GM19193 (cell line): ENCODE measurements around the gene RABL2B.

Experiments
- POLR2A ChIP-seq: IDR thresholded peaks from 4 replicates; pipeline ENCODE4 v1.6.1; 2011; ENCODE audit not compliant: insufficient read depth, insufficient read length; ENCODE audit errors: extremely low read depth

RABL2B gene

DNA sequence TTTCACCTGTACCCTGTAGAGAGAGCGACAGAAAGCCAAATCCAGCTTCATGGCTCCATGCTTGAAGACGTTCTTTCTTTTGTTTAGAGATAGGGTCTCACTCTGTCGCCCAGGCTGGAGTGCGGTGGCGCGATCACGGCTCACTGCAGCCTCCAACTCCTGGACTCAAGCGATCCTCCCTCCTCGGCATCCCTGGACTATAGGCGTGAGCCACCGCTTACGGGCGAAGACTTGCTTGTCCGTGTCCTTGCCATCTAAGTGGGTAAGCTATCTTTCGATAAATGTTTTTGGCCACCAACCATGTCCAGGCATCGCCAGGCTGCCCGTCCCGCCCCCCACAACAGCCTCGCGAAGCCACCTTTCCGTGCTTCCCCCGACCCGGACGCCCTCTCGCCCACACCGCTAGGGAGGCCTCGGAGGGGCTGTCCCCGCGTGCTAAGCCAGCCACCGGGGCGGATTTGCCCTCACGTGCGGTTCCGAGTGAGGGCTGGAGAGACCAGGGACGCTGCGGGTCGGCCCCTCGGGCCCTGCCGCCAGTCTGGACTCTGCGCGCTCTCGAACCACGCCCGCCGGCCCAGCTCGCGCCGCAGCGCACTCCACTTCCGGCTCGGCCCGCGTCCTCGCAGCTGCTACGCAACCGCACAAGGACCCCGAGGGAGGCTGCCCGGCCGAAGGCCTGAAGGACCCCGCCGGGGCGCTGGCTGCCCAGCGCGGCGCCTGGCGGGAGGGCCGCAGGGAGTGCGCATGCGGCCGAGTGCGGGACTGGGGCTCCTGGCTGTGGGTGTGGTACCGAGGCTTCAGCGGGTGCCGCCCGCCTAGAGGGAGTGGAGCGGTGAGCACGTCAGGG lies at the start of gene RABL2B:
TSS of gene RABL2B (minus strand) at position 604 of the 847 bp plus-strand sequence. CDS start 1,342 bp downstream, outside the sequence.
- TF ChIP-seq POLR2A: peak; percentile 46

DNA sequence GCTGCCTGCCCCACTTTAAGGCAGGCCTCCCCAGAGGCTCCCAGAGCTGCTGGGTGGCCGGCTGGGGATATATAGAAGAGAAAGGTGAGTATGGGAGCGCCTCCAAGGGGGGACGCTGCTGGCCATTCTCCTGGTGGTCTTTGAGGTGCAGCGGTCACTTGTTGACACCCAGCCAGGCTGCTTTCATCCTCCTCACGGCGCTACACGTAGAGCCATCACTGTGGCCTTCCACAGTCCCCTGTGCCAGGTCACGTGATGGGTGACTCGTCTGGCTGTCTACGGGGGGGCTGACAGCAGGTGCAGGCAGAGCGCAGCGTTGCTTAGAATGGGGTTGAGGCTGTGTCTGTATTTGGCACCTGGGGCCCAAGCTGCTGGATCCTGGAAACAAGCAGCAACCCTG lies 43.5 kb downstream of the RABL2B start:
- TF ChIP-seq POLR2A: no peak

DNA sequence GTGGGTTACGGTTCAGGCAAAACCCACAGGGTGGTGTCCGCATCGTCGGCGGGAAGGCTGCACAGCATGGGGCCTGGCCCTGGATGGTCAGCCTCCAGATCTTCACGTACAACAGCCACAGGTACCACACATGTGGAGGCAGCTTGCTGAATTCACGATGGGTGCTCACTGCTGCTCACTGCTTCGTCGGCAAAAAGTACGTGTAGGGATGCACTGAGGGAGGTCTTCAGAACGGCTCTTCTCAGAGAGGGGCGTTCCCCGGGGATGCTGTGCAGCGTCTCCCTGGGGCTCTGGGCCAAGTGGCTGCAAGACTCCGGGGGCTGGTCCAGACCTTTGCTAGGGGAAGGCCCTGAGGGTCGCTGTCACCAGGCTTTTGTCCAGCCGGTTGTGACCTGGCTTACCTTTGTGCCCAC lies 44.2 kb downstream of the RABL2B start:
- TF ChIP-seq POLR2A: no peak

DNA sequence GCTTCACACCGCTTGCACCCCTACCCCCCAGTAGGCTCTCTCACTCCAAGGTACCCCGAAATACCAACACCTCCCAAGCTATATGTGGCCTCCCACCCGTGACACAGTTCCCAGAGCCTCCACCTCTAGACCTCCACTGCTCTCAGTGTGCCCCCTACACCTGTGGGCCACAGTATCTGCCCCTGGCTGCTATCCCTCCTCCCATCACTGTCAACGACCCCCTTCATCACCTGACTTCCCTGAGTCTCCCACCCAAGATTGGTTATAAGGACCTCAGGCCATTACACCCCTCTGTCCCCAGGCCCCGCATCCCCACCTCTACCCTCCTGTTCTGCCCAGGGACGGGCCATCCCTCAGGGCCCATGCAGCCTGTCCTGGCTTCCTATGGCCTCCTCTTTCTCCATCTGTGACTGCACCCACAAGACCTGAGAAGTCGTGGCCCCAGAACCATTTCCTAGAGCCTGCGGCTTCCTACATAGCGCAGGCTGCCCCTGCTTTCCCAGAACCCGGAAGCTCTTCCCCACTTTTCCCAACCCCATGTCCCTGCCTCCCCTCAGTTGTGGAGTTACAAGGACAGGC lies 44.7 kb downstream of the RABL2B start:
- no peak for TF ChIP-seq POLR2A

DNA sequence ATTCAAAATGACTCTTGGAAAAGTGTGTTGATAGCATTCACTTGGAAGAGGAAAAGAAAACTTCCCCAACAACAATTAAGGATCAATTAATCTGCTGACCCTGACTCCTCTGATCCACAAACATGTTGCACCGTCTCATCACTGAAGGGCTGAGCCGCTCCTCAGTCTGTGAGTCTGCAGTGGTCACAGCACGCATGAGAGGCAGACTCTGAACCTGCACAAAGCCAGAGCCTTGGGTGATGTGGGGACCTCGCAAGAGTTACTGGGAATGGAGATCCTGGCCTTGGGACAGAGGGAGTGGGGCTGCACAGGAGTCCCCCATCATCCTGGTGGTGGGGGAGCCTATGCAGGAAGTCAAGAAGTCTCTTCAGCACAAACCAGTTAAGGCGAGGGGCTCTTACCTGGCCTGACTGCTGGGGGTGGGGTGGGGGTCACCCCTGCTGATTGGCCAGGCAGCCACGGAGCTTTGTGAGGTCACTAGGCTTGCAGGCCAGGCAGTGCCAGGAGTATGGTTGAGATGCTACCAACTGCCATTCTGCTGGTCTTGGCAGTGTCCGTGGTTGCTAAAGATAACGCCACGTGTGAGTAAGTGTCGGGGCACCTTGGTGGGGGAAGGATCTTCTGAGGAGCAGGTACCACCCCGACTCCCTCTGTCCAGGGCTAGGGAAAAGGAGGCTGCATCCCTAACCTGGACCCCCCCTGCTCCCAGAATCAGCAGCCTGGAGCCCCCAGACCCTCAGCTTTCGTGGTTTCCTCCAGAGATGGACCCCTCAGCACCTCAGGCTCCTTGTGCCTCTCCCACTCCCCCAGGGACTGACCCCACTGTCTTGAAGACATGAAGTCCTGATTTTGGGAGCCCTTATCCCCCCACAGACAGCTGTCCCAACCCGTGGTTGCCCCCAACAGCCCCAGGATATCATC lies 45.4 kb downstream of the RABL2B start, which contains the start of gene ACR:
TSS of gene ACR (plus strand) at position 477 of the 921 bp plus-strand sequence. CDS start at position 509, 32 bp downstream.
- no peak for TF ChIP-seq POLR2A

DNA sequence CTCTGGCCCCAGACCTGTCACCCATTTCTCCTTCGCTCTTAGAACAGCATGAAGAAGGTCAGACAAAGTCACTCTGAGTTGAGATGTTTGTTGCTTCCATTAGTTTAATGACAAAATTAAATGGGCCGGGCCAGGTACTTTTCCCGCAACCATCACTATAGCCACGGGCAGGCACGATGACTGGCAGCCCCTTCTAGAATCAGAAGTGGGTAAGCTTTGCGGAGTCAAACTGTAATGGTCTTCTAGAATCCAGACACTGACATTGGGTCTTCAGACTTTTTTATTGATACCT lies 47.8 kb downstream of the RABL2B start:
- no peak for TF ChIP-seq POLR2A

DNA sequence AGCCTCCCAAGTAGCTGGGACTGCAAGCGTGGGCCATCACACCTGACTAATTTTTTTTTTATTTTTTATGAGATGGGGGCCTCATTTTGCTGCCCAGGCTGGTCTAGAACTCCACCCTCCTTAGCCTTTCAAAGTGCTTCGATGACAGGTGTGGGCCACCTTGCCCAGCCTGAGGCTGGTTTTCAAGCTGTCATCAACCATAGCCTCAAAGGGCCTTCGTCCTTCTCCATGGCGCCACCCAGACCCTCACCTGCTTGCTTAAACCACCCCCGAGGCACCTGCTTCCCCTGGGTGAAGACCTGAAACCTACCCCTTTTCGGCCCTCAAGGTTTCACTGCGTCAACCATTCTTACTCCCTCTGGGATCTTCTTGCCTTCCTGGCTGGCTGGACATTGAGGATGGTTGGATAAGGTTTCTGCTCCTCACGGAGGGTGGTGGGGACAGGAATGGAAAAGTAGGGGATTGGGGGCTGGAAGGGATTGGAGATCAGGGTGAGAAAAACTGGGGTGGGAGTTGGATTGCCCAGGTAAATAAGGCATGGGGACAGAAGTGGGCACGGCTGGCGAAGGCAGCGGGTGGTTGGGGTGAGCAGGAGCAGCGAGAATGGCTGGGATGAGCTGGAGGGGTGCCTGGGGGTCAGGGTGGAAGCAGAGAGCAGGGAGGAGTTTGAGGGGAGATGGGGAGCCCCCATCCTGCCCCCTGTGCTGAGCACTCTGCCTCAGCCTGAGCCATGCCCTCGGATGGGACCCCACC lies 48.3 kb downstream of the RABL2B start:
- no peak for TF ChIP-seq POLR2A

DNA sequence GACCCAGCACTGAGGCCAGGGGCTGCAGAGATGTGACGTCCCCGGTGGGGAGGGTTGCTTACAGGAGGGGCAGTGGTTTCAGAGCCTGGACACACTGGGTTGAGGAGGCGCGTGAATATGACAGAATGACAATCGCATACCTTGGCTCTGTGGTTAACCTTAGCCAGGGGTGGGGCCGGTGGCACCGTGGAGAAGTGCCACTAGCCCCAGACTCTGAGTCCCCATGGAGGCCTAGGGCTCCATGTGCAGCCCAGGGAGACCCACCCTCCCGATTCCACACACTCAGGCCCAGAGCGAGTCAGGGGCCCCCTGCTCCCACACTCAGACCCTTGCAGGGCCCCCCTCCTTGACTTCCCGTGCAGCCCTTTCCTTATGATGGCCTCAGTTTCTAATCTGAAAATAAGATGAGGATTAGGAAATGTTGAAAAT lies 49.1 kb downstream of the RABL2B start:
- no peak for TF ChIP-seq POLR2A

DNA sequence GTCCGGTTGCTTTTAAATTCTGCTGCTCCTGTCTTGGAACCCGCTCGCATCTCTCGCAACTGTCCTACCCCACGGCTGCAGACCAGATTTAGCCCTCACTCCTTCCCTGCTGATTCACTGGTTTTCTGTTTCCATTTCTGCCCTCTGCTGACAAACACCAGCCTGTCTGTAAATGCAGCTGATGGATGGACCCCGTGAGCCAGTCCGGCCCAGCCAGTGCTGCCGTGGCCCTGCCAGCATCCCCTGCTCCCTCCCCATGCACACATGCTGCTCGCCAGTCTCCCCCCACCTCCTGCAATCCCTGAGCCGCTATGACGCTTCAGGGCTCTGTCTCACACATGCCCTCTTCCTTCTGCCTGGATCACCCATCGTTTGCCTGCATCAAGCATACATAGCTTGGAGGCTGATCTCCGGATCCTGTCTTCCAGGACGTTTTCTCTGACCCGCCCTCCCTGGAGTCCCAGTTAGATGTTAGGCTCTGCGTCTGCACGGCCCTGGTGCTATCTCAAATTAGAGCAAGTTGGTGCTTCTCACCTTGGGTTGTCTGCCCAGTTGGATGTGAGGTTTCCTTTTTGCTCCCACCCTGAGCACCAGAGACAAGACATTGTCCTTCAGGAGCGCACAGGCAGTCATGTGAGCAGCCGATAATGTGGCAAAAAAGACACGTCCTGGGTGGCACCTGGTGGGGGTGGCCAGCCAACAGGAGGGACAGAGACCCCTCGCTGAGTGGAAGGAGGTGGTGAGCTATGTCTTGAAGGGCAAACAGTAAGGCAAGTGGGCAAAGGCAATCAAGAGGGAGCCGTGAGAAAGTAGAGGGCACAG lies 49.7 kb downstream of the RABL2B start:
- TF ChIP-seq POLR2A: no peak

DNA sequence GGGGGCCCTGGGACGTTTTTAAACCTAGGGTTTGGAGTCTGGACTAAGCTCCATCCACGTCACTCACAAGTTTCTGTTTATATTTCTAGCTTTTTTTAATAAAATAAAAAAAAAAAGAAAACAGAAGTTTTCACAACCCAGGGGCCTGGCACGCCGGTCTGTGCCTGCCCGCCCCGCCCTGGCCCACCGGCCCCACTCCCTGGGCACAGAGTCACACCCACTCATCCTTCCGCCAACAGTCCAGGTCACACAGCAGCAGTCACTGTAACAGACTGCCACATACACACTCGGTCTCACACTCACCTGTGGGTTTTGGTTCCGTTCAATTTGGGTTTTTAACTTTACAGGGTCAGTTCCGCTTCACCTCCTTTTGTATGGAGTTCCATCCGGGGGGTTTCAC lies 50.8 kb downstream of the RABL2B start:
- no peak for TF ChIP-seq POLR2A

DNA sequence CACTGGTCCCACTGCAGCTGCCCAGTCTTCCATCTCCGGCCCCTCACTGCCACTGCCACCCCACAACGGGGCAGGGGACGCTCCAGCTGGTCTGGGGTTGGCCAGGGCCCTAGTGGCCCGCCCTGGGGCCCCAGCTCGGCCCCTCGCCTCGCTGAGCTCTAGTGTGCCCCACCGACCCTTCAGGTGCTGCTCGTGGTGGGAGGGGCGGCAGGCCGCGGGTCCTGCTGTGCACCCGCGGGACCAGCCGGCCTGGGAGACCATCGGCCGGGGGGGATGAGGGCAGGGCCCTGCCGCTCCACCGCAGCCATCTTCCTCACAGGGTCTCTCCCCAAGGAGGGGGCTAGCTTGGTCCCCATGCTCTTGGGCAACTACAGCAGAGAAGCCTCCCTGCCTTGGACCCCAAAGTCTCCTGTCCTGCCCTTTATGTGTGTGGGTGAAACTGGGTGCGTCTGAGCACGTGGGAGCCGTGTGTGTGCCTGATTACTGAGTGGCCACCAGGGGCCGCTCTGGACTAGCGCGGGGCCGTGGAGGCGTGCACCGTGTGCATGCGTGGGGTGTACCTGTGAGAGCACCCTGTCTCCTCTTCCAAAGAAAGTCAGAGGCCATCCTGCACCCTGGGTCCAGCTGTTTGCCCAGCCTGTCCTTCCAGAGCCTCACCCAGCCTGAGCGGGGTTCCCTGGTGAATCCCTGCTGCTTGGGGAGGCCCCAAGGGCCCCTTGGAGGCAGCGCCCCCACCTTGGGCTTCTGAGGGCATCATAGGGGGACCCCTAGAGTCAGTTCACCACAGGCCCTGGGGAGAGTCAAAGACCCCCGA lies 51.4 kb downstream of the RABL2B start:
- no peak for TF ChIP-seq POLR2A

DNA sequence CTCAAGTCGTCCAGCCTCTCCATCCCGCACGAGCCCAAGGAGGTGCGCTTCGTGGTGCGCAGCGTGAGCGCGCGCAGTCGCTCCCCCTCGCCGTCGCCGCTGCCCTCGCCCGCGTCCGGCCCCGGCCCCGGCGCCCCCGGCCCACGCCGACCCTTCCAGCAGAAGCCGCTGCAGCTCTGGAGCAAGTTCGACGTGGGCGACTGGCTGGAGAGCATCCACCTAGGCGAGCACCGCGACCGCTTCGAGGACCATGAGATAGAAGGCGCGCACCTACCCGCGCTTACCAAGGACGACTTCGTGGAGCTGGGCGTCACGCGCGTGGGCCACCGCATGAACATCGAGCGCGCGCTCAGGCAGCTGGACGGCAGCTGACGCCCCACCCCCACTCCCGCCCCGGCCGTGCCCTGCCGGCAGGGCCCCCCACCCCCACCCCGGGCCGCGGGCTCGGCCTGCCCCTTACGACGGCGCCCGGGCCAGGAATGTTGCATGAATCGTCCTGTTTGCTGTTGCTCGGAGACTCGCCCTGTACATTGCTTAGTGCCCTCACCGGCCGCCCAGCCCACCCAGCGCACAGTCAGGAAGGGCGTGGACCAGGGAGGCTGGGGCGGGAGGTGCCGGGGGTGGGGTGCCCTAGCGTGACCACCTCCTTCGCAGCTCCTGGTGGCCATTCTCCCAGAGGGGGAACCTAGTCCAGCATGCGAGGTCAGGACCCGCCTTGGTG lies 52.3 kb downstream of the RABL2B start:
- no peak for TF ChIP-seq POLR2A
